HepG2 (cell line): ENCODE data around the gene CHCHD6. TPM values are rescaled to one million over a fixed set of nuclear protein-coding genes. Genes with fewer than 3 reads are reported as not detected.

Experiments used
- ATAC-seq: fragments of 200-7000 bp; cut with Tn5 transposase; 3 replicates; pipeline ENCODE4 v1.9.1; 2020; ENCODE audit warnings: mild to moderate bottlenecking, moderate library complexity
- BruUV-seq: library from RNA; stranded (reverse); fragments of 400-500 nt; replicated peaks from 2 replicates; lab custom pipeline; 2021; lab: Mats Ljungman, UMichigan
- CTCF ChIA-PET: fragments of 300-600 bp; formaldehyde crosslinking; extraction: SDS; loops from one replicate; lab custom pipeline; 2021; ENCODE audit warnings: low total read pairs, inconsistent platforms, low intra/inter-chr PET ratio; lab: Yijun Ruan, JAX
- POLR2A ChIA-PET: fragments of 350-600 bp; sonication (Branson Sonifier 250); formaldehyde crosslinking; loops from one replicate; lab custom pipeline; 2020; ENCODE audit warnings: antibody characterized with exemption, inconsistent platforms; lab: Yijun Ruan, JAX
- DNase-seq: peaks from one replicate; pipeline ENCODE4 v3.0.0-alpha.2; 2015; ENCODE audit warnings: low spot score
- FAIRE-seq: peaks from 3 replicates; lab custom pipeline; 2011; peaks lifted over from hg19 to GRCh38; lab: Jason Lieb, UNC
- H2AFZ ChIP-seq: one replicate; pipeline ENCODE4 v1.6.1; 2011; ENCODE audit warnings: low read length, inconsistent platforms
- H3K27ac ChIP-seq: fragments of 300-600 bp; 3 replicates; pipeline ENCODE4 v1.8.0; 2011; ENCODE audit warnings: mixed run types, mild to moderate bottlenecking, mixed read lengths, low read length, inconsistent platforms; ENCODE audit not compliant: insufficient read depth; ENCODE audit errors: extremely low read length
- H3K27me3 ChIP-seq, 2 experiments: fragments of 200-600 bp in 1 of 2; 2 replicates in 1 of 2; 3 replicates in 1 of 2; pipeline versions ENCODE4 v1.6.0 to v1.8.0; 2011; ENCODE audit warnings: low read length in 2 of 2, mild to moderate bottlenecking in 2 of 2, moderate library complexity in 2 of 2, inconsistent platforms in 1 of 2; ENCODE audit not compliant: insufficient read depth in 2 of 2, control insufficient read depth in 1 of 2
- H3K36me3 ChIP-seq, 2 experiments: fragments of 200-600 bp in 1 of 2; replicated peaks in 1 of 2; 2 replicates in 1 of 2; 3 replicates in 1 of 2; pipeline versions ENCODE4 v1.5.1 to v1.8.0; 2011; ENCODE audit warnings: low read length in 2 of 2, inconsistent platforms in 1 of 2; ENCODE audit not compliant: insufficient read depth in 2 of 2, control insufficient read depth in 1 of 2
- H3K4me1 ChIP-seq: 2 replicates; pipeline ENCODE4 v1.5.1; 2012; ENCODE audit warnings: low read length, inconsistent platforms; ENCODE audit not compliant: insufficient read depth
- H3K4me2 ChIP-seq: 2 replicates; pipeline ENCODE4 v1.6.0; 2011; ENCODE audit warnings: low read depth, low read length, inconsistent platforms
- H3K4me3 ChIP-seq, 3 experiments: fragments of 200-600 bp in 1 of 3; sonication (generic), shearing (Covaris generic) in 1 of 3; replicated peaks in 1 of 3; 2 replicates each; pipeline ENCODE4 v1.5.1; 2011 to 2016; ENCODE audit warnings: low read length in 3 of 3, inconsistent platforms in 2 of 3, low read depth in 2 of 3, mild to moderate bottlenecking in 2 of 3, control low read depth in 1 of 3, mixed read lengths in 1 of 3; ENCODE audit not compliant: insufficient read depth in 1 of 3
- H3K79me2 ChIP-seq: one replicate; pipeline ENCODE4 v1.6.1; 2011; ENCODE audit warnings: low read length, inconsistent platforms; ENCODE audit not compliant: insufficient read depth
- H3K9ac ChIP-seq: 2 replicates; pipeline ENCODE4 v1.6.0; 2011; ENCODE audit warnings: mild to moderate bottlenecking, low read depth, low read length, inconsistent platforms; ENCODE audit not compliant: insufficient read depth
- H3K9me3 ChIP-seq: 2 replicates; pipeline ENCODE4 v1.5.1; 2012; ENCODE audit warnings: mild to moderate bottlenecking, low read length
- H4K20me1 ChIP-seq: 2 replicates; pipeline ENCODE4 v1.6.0; 2011; ENCODE audit warnings: inconsistent platforms, mild to moderate bottlenecking, low read length, moderate library complexity; ENCODE audit not compliant: insufficient read depth
- AKAP8 ChIP-seq: sonication (generic); formaldehyde crosslinking; IDR thresholded peaks from 2 replicates; pipeline ENCODE4 v1.5.1; 2020; ENCODE audit warnings: mild to moderate bottlenecking, missing genetic modification reagents
- ZFP1 ChIP-seq: IDR thresholded peaks from 2 replicates; pipeline ENCODE4 v1.6.1; 2016
- ZNF225 ChIP-seq: sonication (generic); formaldehyde crosslinking; IDR thresholded peaks from 2 replicates; pipeline ENCODE4 v1.4.0; 2020; ENCODE audit warnings: mild to moderate bottlenecking, missing genetic modification reagents
- ZNF30 ChIP-seq: sonication (generic); formaldehyde crosslinking; IDR thresholded peaks from 2 replicates; pipeline ENCODE4 v1.5.0; 2020; ENCODE audit warnings: mild to moderate bottlenecking, missing genetic modification reagents
- ZNF777 ChIP-seq: sonication (generic); formaldehyde crosslinking; IDR thresholded peaks from 2 replicates; pipeline ENCODE4 v1.4.0; 2020; ENCODE audit warnings: missing genetic modification reagents
- WGBS: methylation state at CpG from one replicate; pipeline ENCODE4 v1.1.6; 2017; ENCODE audit warnings: low lambda C conversion rate; 5-methylcytosine and 5-hydroxymethylcytosine counted together
- in situ Hi-C: cut with HindIII; loops from 2 replicates; pipeline ENCODE4 v1.10.0; 2017; ENCODE audit warnings: low pct_unique_long_range_greater_than_20kb; ENCODE audit not compliant: extremely low pct_ligation_motif_present
- intact Hi-C: fragments of 100-400 bp; cut with micrococcal nuclease; formaldehyde crosslinking; loops from one replicate; pipeline ENCODE4 v1.10.0; 2022; ENCODE audit not compliant: unreplicated experiment
- polyA plus RNA-seq, 8 experiments: library from polyadenylated mRNA; depleted of rRNA in 3 of 8; stranded (reverse) in 7 of 8; unstranded in 1 of 8; fragments of >200 nt; fragmentation: Illumina TruSeq in 4 of 8; extraction: Trizol in 4 of 8; gene quantifications; 2 replicates each; pipeline versions ENCODE4 v1.2.1 to v1.2.3, GENCODE V29; 2011 to 2016; ENCODE audit warnings: low read depth in 4 of 8, missing spikeins in 1 of 8, mixed read lengths in 1 of 8; ENCODE audit not compliant: insufficient read depth in 1 of 8
- total RNA-seq, 5 experiments: library from RNA; depleted of rRNA; stranded (reverse); fragments of >200 nt; fragmentation: Illumina TruSeq; extraction: Trizol; gene quantifications; 2 replicates each; pipeline ENCODE4 v1.2.3, GENCODE V29; 2016; ENCODE audit warnings: low read depth in 1 of 5
- TF ChIP-seq, protein P1 (sequence below): fragments of 450-650 bp; IDR thresholded peaks from 2 replicates; pipeline ENCODE4 v1.6.1; 2016
- TF ChIP-seq, protein P2 (sequence below): sonication (generic); formaldehyde crosslinking; IDR thresholded peaks from 2 replicates; pipeline ENCODE4 v1.9.0; 2021; ENCODE audit warnings: missing genetic modification reagents, borderline replicate concordance

CHCHD6 gene
- total and polyA plus RNA-seq, 2 of the 13 experiments (the other 11 are each of a cell fraction or from before 2014, with no cell fraction given): 20.3 to 20.8 TPM

- 93% methylated on average over 4 of the region's 9 CpGs for WGBS
- CTCF ChIA-PET: no interaction called here
- Histone ChIP-seq H3K27ac (no peak overlapping the region), H3K4me3 (no peak overlapping the region), H3K4me2 (no peak overlapping the region), H3K9me3 (no peaks in the 10 kb centered on the region), H3K9ac (no peak overlapping the region), H3K36me3 (peaks cover 0 to 1% of the 10 kb centered on the region in 2 experiments; a peak in 1 of 5 replicates), H4K20me1 (no peaks in the 10 kb centered on the region), H2AFZ (no peak overlapping the region), H3K79me2 (no peaks in the 10 kb centered on the region), H3K4me1 (no peaks in the 10 kb centered on the region), H3K27me3 (no peaks in the 10 kb centered on the region)
- no peak for FAIRE-seq
- no TSS peak for BruUV-seq
- POLR2A ChIA-PET: no interaction called here
- no peak for DNase-seq
- TF ChIP-seq ZNF30 (CRISPR knock-in tag): no peak
- TF ChIP-seq AKAP8 (CRISPR knock-in tag): no peak
- TF ChIP-seq ZNF225: no peak
- TF ChIP-seq ZNF777 (CRISPR knock-in tag): no peak
- TF ChIP-seq, protein P1, sequence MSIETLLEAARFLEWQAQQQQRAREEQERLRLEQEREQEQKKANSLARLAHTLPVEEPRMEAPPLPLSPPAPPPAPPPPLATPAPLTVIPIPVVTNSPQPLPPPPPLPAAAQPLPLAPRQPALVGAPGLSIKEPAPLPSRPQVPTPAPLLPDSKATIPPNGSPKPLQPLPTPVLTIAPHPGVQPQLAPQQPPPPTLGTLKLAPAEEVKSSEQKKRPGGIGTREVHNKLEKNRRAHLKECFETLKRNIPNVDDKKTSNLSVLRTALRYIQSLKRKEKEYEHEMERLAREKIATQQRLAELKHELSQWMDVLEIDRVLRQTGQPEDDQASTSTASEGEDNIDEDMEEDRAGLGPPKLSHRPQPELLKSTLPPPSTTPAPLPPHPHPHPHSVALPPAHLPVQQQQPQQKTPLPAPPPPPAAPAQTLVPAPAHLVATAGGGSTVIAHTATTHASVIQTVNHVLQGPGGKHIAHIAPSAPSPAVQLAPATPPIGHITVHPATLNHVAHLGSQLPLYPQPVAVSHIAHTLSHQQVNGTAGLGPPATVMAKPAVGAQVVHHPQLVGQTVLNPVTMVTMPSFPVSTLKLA: no peak
- TF ChIP-seq ZFP1 (CRISPR knock-in tag): no peak
- TF ChIP-seq, protein P2, sequence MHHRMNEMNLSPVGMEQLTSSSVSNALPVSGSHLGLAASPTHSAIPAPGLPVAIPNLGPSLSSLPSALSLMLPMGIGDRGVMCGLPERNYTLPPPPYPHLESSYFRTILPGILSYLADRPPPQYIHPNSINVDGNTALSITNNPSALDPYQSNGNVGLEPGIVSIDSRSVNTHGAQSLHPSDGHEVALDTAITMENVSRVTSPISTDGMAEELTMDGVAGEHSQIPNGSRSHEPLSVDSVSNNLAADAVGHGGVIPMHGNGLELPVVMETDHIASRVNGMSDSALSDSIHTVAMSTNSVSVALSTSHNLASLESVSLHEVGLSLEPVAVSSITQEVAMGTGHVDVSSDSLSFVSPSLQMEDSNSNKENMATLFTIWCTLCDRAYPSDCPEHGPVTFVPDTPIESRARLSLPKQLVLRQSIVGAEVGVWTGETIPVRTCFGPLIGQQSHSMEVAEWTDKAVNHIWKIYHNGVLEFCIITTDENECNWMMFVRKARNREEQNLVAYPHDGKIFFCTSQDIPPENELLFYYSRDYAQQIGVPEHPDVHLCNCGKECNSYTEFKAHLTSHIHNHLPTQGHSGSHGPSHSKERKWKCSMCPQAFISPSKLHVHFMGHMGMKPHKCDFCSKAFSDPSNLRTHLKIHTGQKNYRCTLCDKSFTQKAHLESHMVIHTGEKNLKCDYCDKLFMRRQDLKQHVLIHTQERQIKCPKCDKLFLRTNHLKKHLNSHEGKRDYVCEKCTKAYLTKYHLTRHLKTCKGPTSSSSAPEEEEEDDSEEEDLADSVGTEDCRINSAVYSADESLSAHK (CRISPR knock-in tag): no peak
- in situ Hi-C loops (no loop called here), intact Hi-C loops (no loop called here)
- ATAC-seq: no peak
These were observed 227.8 kb downstream of the CHCHD6 start for GRCh38 chr3:126931806-126932187.
